ENCODE measurements around the gene PDGFD. TPM values are rescaled to one million over a fixed set of nuclear protein-coding genes. Genes with fewer than 3 reads are reported as not detected.

Gene PDGFD
- total RNA-seq, 1 donor from 2014 or later, result 21.9 TPM

DNA sequence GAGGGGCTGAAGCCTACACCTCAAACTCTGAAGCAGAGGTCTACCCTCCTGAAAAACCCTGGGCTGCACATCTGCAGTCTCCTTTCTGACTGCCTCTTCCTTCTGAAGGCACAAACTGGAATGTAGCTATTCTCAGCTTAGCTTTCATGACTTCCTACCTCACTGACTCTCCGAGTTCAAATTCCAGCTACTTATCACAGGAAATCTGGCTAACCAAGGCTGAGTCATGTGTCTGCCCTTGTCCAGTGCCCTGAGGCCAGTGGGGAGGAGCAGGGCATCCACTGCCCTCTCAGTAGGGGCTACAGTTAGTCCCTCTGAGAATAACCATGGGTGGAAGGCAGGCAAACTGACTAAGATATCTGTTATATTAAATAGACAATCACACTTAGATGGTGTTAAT lies 29.2 kb downstream of the PDGFD start:
- no peaks in the 10 kb centered on the region for H3K9me3 ChIP-seq
- no peak overlapping the region for H3K4me3 ChIP-seq
- H3K27me3 ChIP-seq, result no peaks in the 10 kb centered on the region
- TF ChIP-seq POLR2AphosphoS5 (IDR thresholded peaks at IDR 0.05; ENCODE audit: insufficient read depth in 1 of 2, low read depth in 1 of 2) (no peak), POLR2A (IDR thresholded peaks at IDR 0.05) (no peak)
- TF ChIP-seq, protein P1, sequence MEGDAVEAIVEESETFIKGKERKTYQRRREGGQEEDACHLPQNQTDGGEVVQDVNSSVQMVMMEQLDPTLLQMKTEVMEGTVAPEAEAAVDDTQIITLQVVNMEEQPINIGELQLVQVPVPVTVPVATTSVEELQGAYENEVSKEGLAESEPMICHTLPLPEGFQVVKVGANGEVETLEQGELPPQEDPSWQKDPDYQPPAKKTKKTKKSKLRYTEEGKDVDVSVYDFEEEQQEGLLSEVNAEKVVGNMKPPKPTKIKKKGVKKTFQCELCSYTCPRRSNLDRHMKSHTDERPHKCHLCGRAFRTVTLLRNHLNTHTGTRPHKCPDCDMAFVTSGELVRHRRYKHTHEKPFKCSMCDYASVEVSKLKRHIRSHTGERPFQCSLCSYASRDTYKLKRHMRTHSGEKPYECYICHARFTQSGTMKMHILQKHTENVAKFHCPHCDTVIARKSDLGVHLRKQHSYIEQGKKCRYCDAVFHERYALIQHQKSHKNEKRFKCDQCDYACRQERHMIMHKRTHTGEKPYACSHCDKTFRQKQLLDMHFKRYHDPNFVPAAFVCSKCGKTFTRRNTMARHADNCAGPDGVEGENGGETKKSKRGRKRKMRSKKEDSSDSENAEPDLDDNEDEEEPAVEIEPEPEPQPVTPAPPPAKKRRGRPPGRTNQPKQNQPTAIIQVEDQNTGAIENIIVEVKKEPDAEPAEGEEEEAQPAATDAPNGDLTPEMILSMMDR (IDR thresholded peaks at IDR 0.05), result no peak
- no peaks in the 10 kb centered on the region for H3K4me1 ChIP-seq
- DNase-seq (ENCODE audit: extremely low spot score in 2 of 2), result no peak
- intact Hi-C loops (cut with DNase I), result no loop called here
- no peak overlapping the region for H3K27ac ChIP-seq
- H3K36me3 ChIP-seq, result no peaks in the 10 kb centered on the region

DNA sequence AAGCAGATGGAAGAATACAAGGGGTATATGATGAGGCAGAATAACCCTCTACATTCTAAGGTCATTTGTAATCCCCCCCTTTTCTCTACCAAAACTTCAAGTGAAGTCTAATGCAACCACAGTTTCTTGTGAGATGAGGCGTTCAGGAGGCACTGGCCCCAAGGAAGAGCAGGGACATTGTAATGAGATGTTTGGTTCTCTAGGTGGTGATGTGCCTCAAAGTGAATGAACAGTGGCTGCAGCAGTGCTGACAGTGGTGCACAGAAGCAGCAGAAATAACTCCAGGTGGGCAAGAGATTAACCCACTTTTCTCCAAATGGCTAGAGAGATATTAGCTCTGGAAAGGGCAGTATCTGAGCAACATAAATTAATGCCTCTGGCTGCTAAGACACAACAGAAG lies 33.8 kb downstream of the PDGFD start:
- no peak overlapping the region for H3K27ac ChIP-seq
- H3K4me1 ChIP-seq, result peaks cover 6% of the 10 kb centered on the region
- no peak for DNase-seq (ENCODE audit: extremely low spot score in 2 of 2)
- H3K9me3 ChIP-seq, result no peaks in the 10 kb centered on the region
- intact Hi-C loops (cut with DNase I), result no loop called here
- no peak for TF ChIP-seq POLR2AphosphoS5 (IDR thresholded peaks at IDR 0.05; ENCODE audit: insufficient read depth in 1 of 2, low read depth in 1 of 2)
- TF ChIP-seq POLR2A (IDR thresholded peaks at IDR 0.05), result no peak
- TF ChIP-seq, protein P1 (IDR thresholded peaks at IDR 0.05), result no peak
- H3K27me3 ChIP-seq, result no peaks in the 10 kb centered on the region
- H3K4me3 ChIP-seq, result no peak overlapping the region
- H3K36me3 ChIP-seq, result no peaks in the 10 kb centered on the region

- intact Hi-C loops (cut with DNase I), result no loop called here
- TF ChIP-seq, protein P1 (IDR thresholded peaks at IDR 0.05), result no peak
- TF ChIP-seq POLR2A (IDR thresholded peaks at IDR 0.05) (no peak), POLR2AphosphoS5 (IDR thresholded peaks at IDR 0.05; ENCODE audit: insufficient read depth in 1 of 2, low read depth in 1 of 2) (no peak)
- peaks cover 6% of the 10 kb centered on the region for H3K4me1 ChIP-seq
- no peaks in the 10 kb centered on the region for H3K27me3 ChIP-seq
- no peaks in the 10 kb centered on the region for H3K9me3 ChIP-seq
- H3K36me3 ChIP-seq, result no peaks in the 10 kb centered on the region
- no peak overlapping the region for H3K4me3 ChIP-seq
- no peak overlapping the region for H3K27ac ChIP-seq
- DNase-seq (ENCODE audit: extremely low spot score in 2 of 2), result no peak
Observed at GRCh38 chr11:104129145-104129544, 34.8 kb downstream of the PDGFD start.

- H3K9me3 ChIP-seq, result no peaks in the 10 kb centered on the region
- H3K27ac ChIP-seq, result no peak overlapping the region
- no peaks in the 10 kb centered on the region for H3K27me3 ChIP-seq
- intact Hi-C loops (cut with DNase I), result no loop called here
- no peak for DNase-seq (ENCODE audit: extremely low spot score in 2 of 2)
- H3K4me1 ChIP-seq, result peaks cover 6% of the 10 kb centered on the region
- TF ChIP-seq POLR2A (IDR thresholded peaks at IDR 0.05) (no peak), POLR2AphosphoS5 (IDR thresholded peaks at IDR 0.05; ENCODE audit: insufficient read depth in 1 of 2, low read depth in 1 of 2) (no peak)
- TF ChIP-seq, protein P1 (IDR thresholded peaks at IDR 0.05), result no peak
- no peak overlapping the region for H3K4me3 ChIP-seq
- H3K36me3 ChIP-seq, result no peaks in the 10 kb centered on the region
Observed at GRCh38 chr11:104127828-104128227, 36.1 kb downstream of the PDGFD start.

- no peaks in the 10 kb centered on the region for H3K36me3 ChIP-seq
- TF ChIP-seq, protein P1 (IDR thresholded peaks at IDR 0.05), result no peak
- TF ChIP-seq POLR2AphosphoS5 (IDR thresholded peaks at IDR 0.05; ENCODE audit: insufficient read depth in 1 of 2, low read depth in 1 of 2) (no peak), POLR2A (IDR thresholded peaks at IDR 0.05) (no peak)
- H3K9me3 ChIP-seq, result no peaks in the 10 kb centered on the region
- H3K27ac ChIP-seq, result no peak overlapping the region
- intact Hi-C loops (cut with DNase I), result no loop called here
- peaks cover 6% of the 10 kb centered on the region for H3K4me1 ChIP-seq
- no peak for DNase-seq (ENCODE audit: extremely low spot score in 2 of 2)
- no peaks in the 10 kb centered on the region for H3K27me3 ChIP-seq
- H3K4me3 ChIP-seq, result no peak overlapping the region
Observed at GRCh38 chr11:104126464-104126863, 37.5 kb downstream of the PDGFD start.
